ENCODE data around the gene ZNF160. TPM values are rescaled to one million over a fixed set of nuclear protein-coding genes. Genes with fewer than 3 reads are reported as not detected.
A peak's percentile ranks its signal among the peaks of the same experiment; 100 is the strongest.
"Not testable (repeated sequence)": the region's sequence is repeated elsewhere in the genome, so short reads cannot be mapped to it uniquely, and the experiment has no call there.

Gene ZNF160
- total RNA-seq, 1 experiment from 2014 or later = 33.3 TPM

DNA sequence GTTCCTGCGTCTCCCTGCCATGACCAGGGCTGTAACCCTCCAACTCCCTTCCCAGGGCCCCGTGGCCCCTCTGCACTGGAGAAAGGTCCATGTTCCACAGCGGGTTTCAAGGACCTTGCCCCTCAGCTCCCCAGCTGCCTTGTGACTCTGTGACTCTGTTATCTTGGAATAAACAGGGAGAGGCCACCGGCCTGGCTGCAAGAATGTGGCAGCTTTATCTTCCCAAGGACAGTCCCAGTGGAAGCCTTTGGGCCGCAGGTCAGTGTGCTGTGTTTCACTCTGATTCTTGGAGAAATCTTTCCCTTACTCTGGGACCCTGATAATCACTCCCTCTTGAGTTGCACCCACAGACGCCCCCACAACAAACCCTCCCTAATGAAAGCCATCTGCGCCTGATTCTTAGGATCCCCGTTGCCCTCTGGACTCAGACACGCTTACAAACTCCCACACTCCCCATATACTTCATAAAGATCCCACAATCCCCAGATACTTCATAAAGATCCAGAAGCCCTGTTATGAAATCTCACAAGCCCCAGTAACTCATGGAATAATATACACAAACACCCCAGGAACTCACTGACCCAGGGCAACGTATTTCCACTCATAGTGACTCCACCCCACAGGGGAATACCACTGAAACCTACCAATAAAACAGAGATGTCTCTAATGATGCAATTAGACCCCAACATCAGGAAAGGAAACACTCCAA lies 6.1 kb downstream of the ZNF160 start:
- H3K4me3 ChIP-seq (ENCODE audit: low read depth, low read length); CTCF ChIA-PET; H3K9me3 ChIP-seq; intact Hi-C loops (cut with micrococcal nuclease; ENCODE audit: unreplicated experiment); H3K27me3 ChIP-seq (replicated peaks; ENCODE audit: control insufficient read depth, insufficient read depth, low read length); H3K36me3 ChIP-seq (ENCODE audit: control insufficient read depth, insufficient read depth, low read length); DNase-seq; H3K27me3 Mint-ChIP-seq (ENCODE audit: insufficient read depth, unreplicated experiment); BruUV-seq (replicated peaks); H3K9me3 Mint-ChIP-seq (ENCODE audit: unreplicated experiment); POLR2A ChIA-PET: not testable (repeated sequence)
- H3K4me1 ChIP-seq = peaks cover 14% of the 10 kb centered on the region
- peak overlapping the region; percentile 80 for H3K27ac Mint-ChIP-seq (ENCODE audit: unreplicated experiment)
- peak overlapping the region; percentile 34 for H3K4me3 Mint-ChIP-seq (ENCODE audit: unreplicated experiment)
- peaks cover 17% of the 10 kb centered on the region for H3K4me1 Mint-ChIP-seq (ENCODE audit: low read depth, unreplicated experiment)
- peaks cover 39% of the 10 kb centered on the region for H3K36me3 Mint-ChIP-seq (ENCODE audit: insufficient read depth, unreplicated experiment)

DNA sequence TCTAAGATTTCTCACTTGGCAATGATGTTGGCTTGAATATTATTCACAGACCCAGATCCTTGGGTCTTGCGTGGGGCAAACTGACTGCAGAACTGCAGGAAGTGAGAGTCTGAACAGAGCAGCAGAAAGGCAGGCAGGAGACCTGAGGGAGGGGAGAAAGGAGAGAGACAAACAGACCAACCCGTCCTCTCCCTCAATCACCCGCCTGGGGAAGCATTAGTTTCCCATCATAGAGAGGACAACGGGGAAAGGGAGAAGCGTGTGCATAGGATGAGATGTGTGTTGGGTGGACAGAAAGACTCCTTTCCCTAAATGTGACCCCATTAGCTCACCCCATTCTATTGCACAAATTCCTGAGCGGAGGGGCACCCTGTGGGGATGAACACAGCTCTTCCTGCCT lies 6.6 kb downstream of the ZNF160 start:
- not testable (repeated sequence) for BruUV-seq (replicated peaks)

DNA sequence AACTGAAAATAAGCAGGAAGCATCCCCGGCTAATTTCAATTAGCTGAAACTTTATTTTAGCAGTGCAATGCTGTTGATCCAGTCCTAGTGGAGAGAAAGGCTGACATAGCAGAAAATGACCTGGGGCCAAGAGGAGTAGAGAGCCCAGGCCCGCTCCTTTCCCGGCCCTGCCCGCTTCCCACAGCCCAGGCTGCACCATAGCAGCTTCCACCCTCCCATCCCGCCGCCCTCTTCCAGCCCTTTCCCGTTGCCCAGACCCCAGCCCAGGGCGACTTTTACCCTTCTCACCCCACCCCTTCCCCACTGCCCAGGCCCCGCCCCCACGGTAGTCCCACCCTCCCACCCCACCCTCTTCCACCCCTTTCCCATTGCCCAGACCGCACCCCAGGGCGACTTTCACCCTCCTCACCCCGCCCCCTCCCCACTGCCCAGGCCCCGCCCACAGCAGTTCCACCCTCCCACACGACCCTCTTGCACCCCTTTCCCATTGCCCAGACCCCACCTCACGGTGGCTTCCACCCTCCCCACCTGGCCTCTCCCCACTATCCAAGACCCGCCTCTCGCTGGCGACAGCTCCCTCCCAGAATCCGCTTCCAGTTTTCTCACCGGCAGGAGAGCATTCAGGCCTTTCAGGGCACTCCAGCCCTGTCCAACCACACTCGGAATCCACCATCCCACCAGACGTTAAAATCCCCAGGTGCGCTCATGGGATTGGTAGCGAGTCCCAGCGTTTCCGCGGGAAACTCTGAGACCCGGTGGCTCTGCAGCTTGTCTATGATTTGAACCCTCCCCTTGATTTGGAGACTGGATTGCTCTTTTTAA lies 8.3 kb downstream of the ZNF160 start:
- Mint-ChIP-seq H3K36me3 (ENCODE audit: insufficient read depth, unreplicated experiment) (peaks cover 55% of the 10 kb centered on the region), H3K27ac (ENCODE audit: unreplicated experiment) (no peak overlapping the region), H3K27me3 (ENCODE audit: insufficient read depth, unreplicated experiment) (no peaks in the 10 kb centered on the region), H3K9me3 (ENCODE audit: unreplicated experiment) (peaks cover 3% of the 10 kb centered on the region), H3K4me3 (ENCODE audit: unreplicated experiment) (no peak overlapping the region), H3K4me1 (ENCODE audit: low read depth, unreplicated experiment) (peaks cover 11% of the 10 kb centered on the region)
- POLR2A ChIA-PET = interaction anchor here (0.7 kb wide), 1 partner anchor 33 kb away, joined by 5 read pairs; no protein-coding TSS in a partner anchor
- Histone ChIP-seq H3K27me3 (replicated peaks; ENCODE audit: control insufficient read depth, insufficient read depth, low read length) (no peaks in the 10 kb centered on the region), H3K4me1 (peaks cover 16% of the 10 kb centered on the region), H3K36me3 (ENCODE audit: control insufficient read depth, insufficient read depth, low read length) (peaks cover 7% of the 10 kb centered on the region), H3K4me3 (ENCODE audit: low read depth, low read length) (no peak overlapping the region), H3K9me3 (no peaks in the 10 kb centered on the region; the same call in 1 of the 2 replicates)
- DNase-seq = no peak
- BruUV-seq (replicated peaks) = no TSS peak
- intact Hi-C loops (cut with micrococcal nuclease; ENCODE audit: unreplicated experiment) = no loop called here
- TF ChIP-seq, protein P1, sequence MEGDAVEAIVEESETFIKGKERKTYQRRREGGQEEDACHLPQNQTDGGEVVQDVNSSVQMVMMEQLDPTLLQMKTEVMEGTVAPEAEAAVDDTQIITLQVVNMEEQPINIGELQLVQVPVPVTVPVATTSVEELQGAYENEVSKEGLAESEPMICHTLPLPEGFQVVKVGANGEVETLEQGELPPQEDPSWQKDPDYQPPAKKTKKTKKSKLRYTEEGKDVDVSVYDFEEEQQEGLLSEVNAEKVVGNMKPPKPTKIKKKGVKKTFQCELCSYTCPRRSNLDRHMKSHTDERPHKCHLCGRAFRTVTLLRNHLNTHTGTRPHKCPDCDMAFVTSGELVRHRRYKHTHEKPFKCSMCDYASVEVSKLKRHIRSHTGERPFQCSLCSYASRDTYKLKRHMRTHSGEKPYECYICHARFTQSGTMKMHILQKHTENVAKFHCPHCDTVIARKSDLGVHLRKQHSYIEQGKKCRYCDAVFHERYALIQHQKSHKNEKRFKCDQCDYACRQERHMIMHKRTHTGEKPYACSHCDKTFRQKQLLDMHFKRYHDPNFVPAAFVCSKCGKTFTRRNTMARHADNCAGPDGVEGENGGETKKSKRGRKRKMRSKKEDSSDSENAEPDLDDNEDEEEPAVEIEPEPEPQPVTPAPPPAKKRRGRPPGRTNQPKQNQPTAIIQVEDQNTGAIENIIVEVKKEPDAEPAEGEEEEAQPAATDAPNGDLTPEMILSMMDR (IDR thresholded peaks at IDR 0.05; ENCODE audit: insufficient read depth in 1 of 2, low read depth in 1 of 2, low read length in 1 of 2, severe bottlenecking in 1 of 2, unreplicated experiment in 1 of 2) = no peak
- CTCF ChIA-PET = no interaction called here

More for the DNA sequence above, 6.6 kb downstream of the ZNF160 start:
- intact Hi-C loops (cut with micrococcal nuclease; ENCODE audit: unreplicated experiment); H3K9me3 Mint-ChIP-seq (ENCODE audit: unreplicated experiment); CTCF ChIA-PET; H3K27me3 Mint-ChIP-seq (ENCODE audit: insufficient read depth, unreplicated experiment); H3K9me3 ChIP-seq; H3K4me3 ChIP-seq (ENCODE audit: low read depth, low read length); H3K36me3 ChIP-seq (ENCODE audit: control insufficient read depth, insufficient read depth, low read length); POLR2A ChIA-PET; H3K27me3 ChIP-seq (replicated peaks; ENCODE audit: control insufficient read depth, insufficient read depth, low read length); DNase-seq; H3K27ac Mint-ChIP-seq (ENCODE audit: unreplicated experiment); H3K4me3 Mint-ChIP-seq (ENCODE audit: unreplicated experiment): not testable (repeated sequence)
- peaks cover 39% of the 10 kb centered on the region for H3K36me3 Mint-ChIP-seq (ENCODE audit: insufficient read depth, unreplicated experiment)
- H3K4me1 ChIP-seq = peaks cover 16% of the 10 kb centered on the region
- peaks cover 12% of the 10 kb centered on the region for H3K4me1 Mint-ChIP-seq (ENCODE audit: low read depth, unreplicated experiment)

DNA sequence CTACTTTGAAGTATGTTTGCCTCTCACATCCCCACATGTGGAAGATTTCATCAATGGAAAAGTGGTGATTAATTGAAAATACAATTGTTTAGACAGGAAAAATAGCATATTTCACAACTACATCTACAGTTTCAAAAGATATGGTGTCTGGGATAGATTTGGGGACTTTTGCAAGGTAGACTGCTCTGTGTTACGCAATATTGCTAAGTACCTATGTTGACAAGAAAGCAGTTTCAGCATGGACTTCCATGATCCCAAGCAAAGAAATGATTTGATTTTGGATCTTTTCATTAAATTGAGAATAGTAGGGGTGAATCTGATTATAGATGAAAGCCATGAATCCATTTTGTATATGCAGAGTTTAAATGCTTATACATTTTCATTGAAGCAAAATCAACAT lies 10.5 kb downstream of the ZNF160 start:
- ChIA-PET POLR2A (no interaction called here), CTCF (no interaction called here)
- TF ChIP-seq, protein P1 (IDR thresholded peaks at IDR 0.05; ENCODE audit: insufficient read depth in 1 of 2, low read depth in 1 of 2, low read length in 1 of 2, severe bottlenecking in 1 of 2, unreplicated experiment in 1 of 2) = no peak
- Mint-ChIP-seq H3K27me3 (ENCODE audit: insufficient read depth, unreplicated experiment) (no peaks in the 10 kb centered on the region), H3K4me1 (ENCODE audit: low read depth, unreplicated experiment) (peaks cover 7% of the 10 kb centered on the region), H3K4me3 (ENCODE audit: unreplicated experiment) (no peak overlapping the region), H3K27ac (ENCODE audit: unreplicated experiment) (no peak overlapping the region), H3K36me3 (ENCODE audit: insufficient read depth, unreplicated experiment) (peaks cover 53% of the 10 kb centered on the region), H3K9me3 (ENCODE audit: unreplicated experiment) (peaks cover 10% of the 10 kb centered on the region)
- H3K36me3 ChIP-seq (ENCODE audit: control insufficient read depth, insufficient read depth, low read length) = peaks cover 6% of the 10 kb centered on the region
- H3K27me3 ChIP-seq (replicated peaks; ENCODE audit: control insufficient read depth, insufficient read depth, low read length) = no peaks in the 10 kb centered on the region
- peaks cover 14% of the 10 kb centered on the region for H3K4me1 ChIP-seq
- DNase-seq = no peak
- no peaks in the 10 kb centered on the region; the same call in 1 of the 2 replicates for H3K9me3 ChIP-seq
- BruUV-seq (replicated peaks) = no TSS peak
- intact Hi-C loops (cut with micrococcal nuclease; ENCODE audit: unreplicated experiment) = no loop called here
- H3K4me3 ChIP-seq (ENCODE audit: low read depth, low read length) = no peak overlapping the region
